H9 (cell line): ENCODE measurements around the gene GALNT2. TPM values are rescaled to one million over a fixed set of nuclear protein-coding genes. Genes with fewer than 3 reads are reported as not detected.

Experiments used
- DNase-seq: peaks from one replicate; pipeline ENCODE4 v3.0.0-alpha.2; 2017
- H2AFZ ChIP-seq: one replicate; pipeline ENCODE4 v1.6.1; 2013; ENCODE audit warnings: mild to moderate bottlenecking, low read length, control low read depth, moderate library complexity
- H2AK5ac ChIP-seq: 2 replicates; pipeline ENCODE4 v1.6.1; 2013; ENCODE audit warnings: low read length, control low read depth, mixed read lengths; ENCODE audit not compliant: insufficient read length
- H2BK120ac ChIP-seq: one replicate; pipeline ENCODE4 v1.6.1; 2013; ENCODE audit warnings: low read depth, mild to moderate bottlenecking, low read length, control low read depth, inconsistent platforms; ENCODE audit not compliant: poor library complexity, severe bottlenecking
- H2BK12ac ChIP-seq: 2 replicates; pipeline ENCODE4 v1.6.1; 2013; ENCODE audit warnings: low read length, control low read depth, mixed read lengths, low read depth; ENCODE audit not compliant: insufficient read length
- H2BK15ac ChIP-seq: 2 replicates; pipeline ENCODE4 v1.6.1; 2013; ENCODE audit warnings: low read depth, low read length, control low read depth
- H2BK20ac ChIP-seq: one replicate; pipeline ENCODE4 v1.6.1; 2013; ENCODE audit warnings: low read depth, mild to moderate bottlenecking, low read length, control low read depth, inconsistent platforms; ENCODE audit not compliant: poor library complexity, severe bottlenecking
- H2BK5ac ChIP-seq: 2 replicates; pipeline ENCODE4 v1.6.1; 2013; ENCODE audit warnings: low read length, control low read depth, mixed read lengths; ENCODE audit not compliant: insufficient read length
- H3K14ac ChIP-seq: 2 replicates; pipeline ENCODE4 v1.6.1; 2013; ENCODE audit warnings: low read length, control low read depth; ENCODE audit not compliant: insufficient read depth
- H3K18ac ChIP-seq: 2 replicates; pipeline ENCODE4 v1.6.1; 2013; ENCODE audit warnings: low read depth, mild to moderate bottlenecking, mixed read lengths, low read length, control low read depth; ENCODE audit not compliant: insufficient read length
- H3K23ac ChIP-seq: 2 replicates; pipeline ENCODE4 v1.6.1; 2013; ENCODE audit warnings: low read length, control low read depth, mixed read lengths, low read depth; ENCODE audit not compliant: insufficient read length
- H3K23me2 ChIP-seq: 2 replicates; pipeline ENCODE4 v1.6.1; 2013; ENCODE audit warnings: low read depth, mild to moderate bottlenecking, mixed read lengths, low read length, control low read depth; ENCODE audit not compliant: insufficient read length, poor library complexity, severe bottlenecking
- H3K27ac ChIP-seq: 2 replicates; pipeline ENCODE4 v1.5.1; 2013; ENCODE audit warnings: low read length, control low read depth, mixed read lengths, low read depth; ENCODE audit not compliant: insufficient read length
- H3K27me3 ChIP-seq: 2 replicates; pipeline ENCODE4 v1.6.1; 2013; ENCODE audit warnings: low read length, control low read depth, inconsistent platforms; ENCODE audit not compliant: insufficient read depth
- H3K4ac ChIP-seq: 2 replicates; pipeline ENCODE4 v1.6.1; 2013; ENCODE audit warnings: low read depth, mild to moderate bottlenecking, control low read depth, inconsistent platforms, low read length, moderate library complexity
- H3K4me1 ChIP-seq: 2 replicates; pipeline ENCODE4 v1.6.1; 2013; ENCODE audit warnings: low read length, control low read depth, inconsistent platforms; ENCODE audit not compliant: insufficient read depth
- H3K4me2 ChIP-seq: 2 replicates; pipeline ENCODE4 v1.6.1; 2013; ENCODE audit warnings: low read length, control low read depth, mixed read lengths; ENCODE audit not compliant: insufficient read length, insufficient read depth
- H3K56ac ChIP-seq: 2 replicates; pipeline ENCODE4 v1.6.1; 2013; ENCODE audit warnings: low read depth, mild to moderate bottlenecking, mixed read lengths, low read length, control low read depth; ENCODE audit not compliant: insufficient read length
- H3K79me1 ChIP-seq: 2 replicates; pipeline ENCODE4 v1.6.1; 2013; ENCODE audit warnings: low read depth, mild to moderate bottlenecking, moderate library complexity, low read length, control low read depth, inconsistent platforms; ENCODE audit not compliant: insufficient read depth, poor library complexity, severe bottlenecking
- H3K79me2 ChIP-seq: 2 replicates; pipeline ENCODE4 v1.6.1; 2013; ENCODE audit warnings: low read length, control low read depth, inconsistent platforms; ENCODE audit not compliant: insufficient read depth
- H3K9ac ChIP-seq: 2 replicates; pipeline ENCODE4 v1.6.1; 2013; ENCODE audit warnings: low read length, control low read depth, mixed read lengths; ENCODE audit not compliant: insufficient read length; ENCODE audit errors: extremely low read depth
- H3K9me3 ChIP-seq: one replicate; pipeline ENCODE4 v1.6.1; 2013; ENCODE audit warnings: low read depth, low read length, inconsistent platforms; ENCODE audit not compliant: control insufficient read depth
- H3T11ph ChIP-seq: one replicate; pipeline ENCODE4 v1.6.1; 2013; ENCODE audit warnings: mild to moderate bottlenecking, low read length, control low read depth, inconsistent platforms
- H4K20me1 ChIP-seq: one replicate; pipeline ENCODE4 v1.6.1; 2013; ENCODE audit not compliant: control insufficient read depth, insufficient read length, insufficient read depth
- H4K5ac ChIP-seq: 2 replicates; pipeline ENCODE4 v1.6.1; 2013; ENCODE audit warnings: low read depth, mild to moderate bottlenecking, mixed read lengths, low read length, control low read depth; ENCODE audit not compliant: insufficient read length
- H4K8ac ChIP-seq: replicated peaks from 2 replicates; pipeline ENCODE4 v1.6.1; 2013; ENCODE audit warnings: low read length, control low read depth, mixed read lengths, low read depth; ENCODE audit not compliant: insufficient read length
- H4K91ac ChIP-seq: 2 replicates; pipeline ENCODE4 v1.6.1; 2013; ENCODE audit warnings: low read depth, mild to moderate bottlenecking, moderate library complexity, mixed read lengths, low read length, control low read depth; ENCODE audit not compliant: insufficient read length
- H3K27ac Mint-ChIP-seq, 3 experiments: 2 replicates in 2 of 3; 3 replicates in 1 of 3; pipeline ENCODE4 v1.8.0; 2020 to 2021; ENCODE audit warnings: mixed read lengths in 3 of 3, mild to moderate bottlenecking in 1 of 3, moderate library complexity in 1 of 3
- H3K27me3 Mint-ChIP-seq: 2 replicates; pipeline ENCODE4 v1.8.0; 2021; ENCODE audit warnings: low read depth, mild to moderate bottlenecking, moderate library complexity, mixed read lengths
- H3K36me3 Mint-ChIP-seq, 3 experiments: 2 replicates in 2 of 3; 3 replicates in 1 of 3; pipeline ENCODE4 v1.8.0; 2020 to 2021; ENCODE audit warnings: low read depth in 3 of 3, mixed read lengths in 3 of 3; ENCODE audit not compliant: insufficient read depth in 1 of 3
- H3K4me1 Mint-ChIP-seq, 2 experiments: 2 replicates each; pipeline ENCODE4 v1.8.0; 2020; ENCODE audit warnings: mixed read lengths in 2 of 2
- H3K4me3 Mint-ChIP-seq, 2 experiments: 2 replicates in 1 of 2; 3 replicates in 1 of 2; pipeline ENCODE4 v1.8.0; 2020 to 2021; ENCODE audit warnings: mild to moderate bottlenecking in 2 of 2, mixed read lengths in 2 of 2, moderate library complexity in 1 of 2
- H3K9me3 Mint-ChIP-seq, 2 experiments: 2 replicates in 1 of 2; 3 replicates in 1 of 2; pipeline ENCODE4 v1.8.0; 2020; ENCODE audit warnings: mild to moderate bottlenecking in 2 of 2, mixed read lengths in 2 of 2, moderate library complexity in 1 of 2
- WGBS: extraction: QIAGEN DNeasy Blood & Tissue Kit; methylation state at CpG from one replicate; pipeline ENCODE4 v1.1.7; 2013; ENCODE audit warnings: missing lambda C conversion rate, low lambda C conversion rate, mixed read lengths; ENCODE audit not compliant: insufficient read length; ENCODE audit errors: extremely low coverage; 5-methylcytosine and 5-hydroxymethylcytosine counted together
- total RNA-seq: library from RNA; stranded (reverse); gene quantifications from 2 replicates; pipeline ENCODE4 v1.2.1, GENCODE V29; 2021
- TF ChIP-seq, protein P1 (sequence below): fragments of 200-600 bp; sonication (generic); conservative IDR thresholded peaks from 3 replicates; pipeline ENCODE4 v1.8.0; 2021; ENCODE audit warnings: antibody characterized with exemption, mild to moderate bottlenecking

Gene GALNT2
- total RNA-seq, 1 experiment from 2014 or later = 57.6 TPM

DNA sequence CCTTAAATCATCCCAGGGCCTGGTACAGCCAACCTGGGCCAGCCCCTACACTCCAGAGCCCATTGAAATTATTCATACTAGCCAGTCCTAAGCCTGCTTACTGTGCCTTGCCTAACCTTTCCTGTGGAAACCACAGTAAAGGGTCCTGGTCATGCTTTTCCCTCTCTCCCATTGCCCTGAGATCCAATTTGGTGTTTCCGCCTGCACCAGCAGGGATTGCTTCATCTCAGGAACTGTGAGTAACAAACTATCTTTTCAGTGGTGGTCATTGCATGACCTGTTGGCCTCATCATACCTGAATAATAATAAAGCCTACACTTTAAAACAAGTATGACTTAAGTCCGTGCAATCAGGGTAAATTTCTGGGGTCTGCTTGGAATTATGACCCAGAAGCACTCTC is 18.7 kb upstream of the GALNT2 start:
- no peak overlapping the region for H2BK5ac ChIP-seq
- H3K4me1 Mint-ChIP-seq = peaks cover 16 to 17% of the 10 kb centered on the region in 2 experiments
- no peak for DNase-seq
- H3K56ac ChIP-seq = no peak overlapping the region
- H3K36me3 Mint-ChIP-seq = no peaks in the 10 kb centered on the region
- H4K5ac ChIP-seq = no peak overlapping the region
- H3K9me3 Mint-ChIP-seq = no peaks in the 10 kb centered on the region; a peak in 1 of 5 replicates
- no peak overlapping the region for H4K8ac ChIP-seq
- H3K23me2 ChIP-seq = no peaks in the 10 kb centered on the region
- no peak overlapping the region for H3K4ac ChIP-seq
- peaks cover 5% of the 10 kb centered on the region; the same call in 1 of the 2 replicates for H3K4me1 ChIP-seq
- no peaks in the 10 kb centered on the region for H3K9me3 ChIP-seq
- no peak overlapping the region for H3T11ph ChIP-seq
- no peak overlapping the region for H3K23ac ChIP-seq
- no peaks in the 10 kb centered on the region for H4K20me1 ChIP-seq
- H3K4me2 ChIP-seq = no peak overlapping the region
- H3K9ac ChIP-seq = no peak overlapping the region
- no peaks in the 10 kb centered on the region for H3K79me1 ChIP-seq
- no peak overlapping the region for H3K4me3 Mint-ChIP-seq
- H3K14ac ChIP-seq = no peak overlapping the region
- H4K91ac ChIP-seq = no peak overlapping the region
- H3K27me3 ChIP-seq = no peaks in the 10 kb centered on the region
- no peak overlapping the region for H2BK120ac ChIP-seq
- no peak overlapping the region for H2BK20ac ChIP-seq
- TF ChIP-seq, protein P1, sequence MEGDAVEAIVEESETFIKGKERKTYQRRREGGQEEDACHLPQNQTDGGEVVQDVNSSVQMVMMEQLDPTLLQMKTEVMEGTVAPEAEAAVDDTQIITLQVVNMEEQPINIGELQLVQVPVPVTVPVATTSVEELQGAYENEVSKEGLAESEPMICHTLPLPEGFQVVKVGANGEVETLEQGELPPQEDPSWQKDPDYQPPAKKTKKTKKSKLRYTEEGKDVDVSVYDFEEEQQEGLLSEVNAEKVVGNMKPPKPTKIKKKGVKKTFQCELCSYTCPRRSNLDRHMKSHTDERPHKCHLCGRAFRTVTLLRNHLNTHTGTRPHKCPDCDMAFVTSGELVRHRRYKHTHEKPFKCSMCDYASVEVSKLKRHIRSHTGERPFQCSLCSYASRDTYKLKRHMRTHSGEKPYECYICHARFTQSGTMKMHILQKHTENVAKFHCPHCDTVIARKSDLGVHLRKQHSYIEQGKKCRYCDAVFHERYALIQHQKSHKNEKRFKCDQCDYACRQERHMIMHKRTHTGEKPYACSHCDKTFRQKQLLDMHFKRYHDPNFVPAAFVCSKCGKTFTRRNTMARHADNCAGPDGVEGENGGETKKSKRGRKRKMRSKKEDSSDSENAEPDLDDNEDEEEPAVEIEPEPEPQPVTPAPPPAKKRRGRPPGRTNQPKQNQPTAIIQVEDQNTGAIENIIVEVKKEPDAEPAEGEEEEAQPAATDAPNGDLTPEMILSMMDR = no peak
- H3K27ac ChIP-seq = no peak overlapping the region
- H3K27me3 Mint-ChIP-seq = peaks cover 5% of the 10 kb centered on the region
- H3K79me2 ChIP-seq = no peaks in the 10 kb centered on the region
- no peak overlapping the region for H2BK15ac ChIP-seq
- H2BK12ac ChIP-seq = no peak overlapping the region
- no peak overlapping the region for H3K18ac ChIP-seq
- H2AK5ac ChIP-seq = no peak overlapping the region
- whole genome bisulfite sequencing = no CpG with 5 or more reads among the region's 2 CpGs
- H3K27ac Mint-ChIP-seq = no peak overlapping the region
- no peak overlapping the region for H2AFZ ChIP-seq
